SK-N-SH treated with all-trans-retinoic acid at 6 μM for 48 hours (cell line): ENCODE measurements around the gene ATF5.

Experiments
- ARNTL ChIP-seq: fragments of 450-650 bp; formaldehyde crosslinking; IDR thresholded peaks from 2 replicates; pipeline ENCODE4 v1.5.0; 2020; ENCODE audit warnings: low read depth, mild to moderate bottlenecking, moderate library complexity, borderline replicate concordance
- ESRRG ChIP-seq: fragments of 250-450 bp; sonication (Bioruptor Pico); IDR thresholded peaks from 2 replicates; pipeline ENCODE4 v1.6.1; 2021; ENCODE audit warnings: mild to moderate bottlenecking
- GLIS3 ChIP-seq: fragments of 250-450 bp; sonication (Bioruptor Pico); IDR thresholded peaks from 2 replicates; pipeline ENCODE4 v1.5.0; 2020; ENCODE audit warnings: mild to moderate bottlenecking, moderate library complexity
- RARB ChIP-seq: fragments of 250-450 bp; sonication (Bioruptor Pico); IDR thresholded peaks from 2 replicates; pipeline ENCODE4 v1.8.0; 2021; ENCODE audit warnings: mild to moderate bottlenecking, moderate library complexity
- SNAI2 ChIP-seq: fragments of 250-450 bp; sonication (Bioruptor Pico); IDR thresholded peaks from 2 replicates; pipeline ENCODE4 v1.5.0; 2020; ENCODE audit warnings: mild to moderate bottlenecking, moderate library complexity
- TOX ChIP-seq: fragments of 250-450 bp; sonication (Bioruptor Pico); IDR thresholded peaks from 2 replicates; pipeline ENCODE4 v1.8.0; 2021; ENCODE audit warnings: mild to moderate bottlenecking, moderate library complexity, borderline replicate concordance
- ZFP30 ChIP-seq: fragments of 450-650 bp; formaldehyde crosslinking; IDR thresholded peaks from 2 replicates; pipeline ENCODE4 v1.5.0; 2022; ENCODE audit warnings: mild to moderate bottlenecking, moderate library complexity
- ZNF70 ChIP-seq: fragments of 450-650 bp; formaldehyde crosslinking; IDR thresholded peaks from 2 replicates; pipeline ENCODE4 v1.5.0; 2020; ENCODE audit warnings: mild to moderate bottlenecking, moderate library complexity
- TF ChIP-seq, protein P1 (sequence below): fragments of 250-450 bp; sonication (Bioruptor Pico); IDR thresholded peaks from 2 replicates; pipeline ENCODE4 v1.5.0; 2020; ENCODE audit warnings: mild to moderate bottlenecking, moderate library complexity
- TF ChIP-seq, protein P2 (sequence below): fragments of 250-450 bp; sonication (Bioruptor Pico); IDR thresholded peaks from 2 replicates; pipeline ENCODE4 v1.5.1; 2020; ENCODE audit warnings: low read depth, mild to moderate bottlenecking, moderate library complexity
- TF ChIP-seq, protein P3 (sequence below): fragments of 250-450 bp; sonication (Bioruptor Pico); IDR thresholded peaks from 2 replicates; pipeline ENCODE4 v1.8.0; 2020; ENCODE audit warnings: mild to moderate bottlenecking, moderate library complexity, borderline replicate concordance
- TF ChIP-seq, protein P4 (sequence below): fragments of 250-450 bp; sonication (Bioruptor Pico); IDR thresholded peaks from 2 replicates; pipeline ENCODE4 v1.5.1; 2021; ENCODE audit warnings: mild to moderate bottlenecking, moderate library complexity

DNA sequence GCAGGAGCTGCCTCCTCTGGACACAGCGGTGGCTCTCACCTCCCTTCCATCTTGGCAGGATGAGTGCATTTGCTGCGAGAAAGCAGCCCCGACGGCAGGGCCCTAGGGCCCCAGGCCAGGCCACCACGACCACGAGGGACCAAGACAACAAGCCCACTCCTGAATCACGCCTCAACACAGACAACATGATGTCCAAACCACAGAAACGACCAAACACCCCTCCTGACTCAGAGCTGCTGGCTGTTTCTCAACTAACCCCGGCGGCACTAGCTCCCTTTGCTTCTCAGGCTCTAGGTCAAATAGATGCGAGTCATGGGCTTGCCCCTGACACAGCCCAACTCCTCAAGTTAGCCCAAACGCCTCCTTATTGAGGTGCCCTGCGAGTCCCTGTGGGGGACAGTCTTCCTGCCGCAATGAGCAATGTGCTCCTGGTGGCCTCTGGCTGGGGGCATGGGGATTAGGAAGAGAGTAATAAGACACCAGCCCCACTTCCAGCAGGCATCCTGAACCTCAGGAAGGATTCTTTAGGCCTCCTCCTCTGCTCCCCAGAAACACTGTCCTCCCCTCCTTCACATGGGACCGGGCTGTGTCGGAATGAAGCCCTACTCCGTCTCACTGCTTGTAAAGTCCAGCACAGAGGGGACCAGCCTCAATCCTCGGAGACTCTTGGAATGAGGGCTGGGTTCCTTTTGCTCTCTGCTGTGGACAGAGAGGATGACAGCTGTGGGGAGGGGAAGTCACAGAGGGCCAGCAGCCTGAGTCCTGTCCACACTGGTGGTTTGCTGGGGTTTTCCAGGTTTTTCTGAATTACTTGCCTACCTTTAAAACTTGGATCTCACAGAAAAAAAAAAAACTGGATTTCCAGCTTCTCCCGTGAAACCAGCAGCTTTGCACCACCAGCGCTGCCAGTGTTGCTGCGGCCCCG is 6.9 kb upstream of the ATF5 start:
- TF ChIP-seq, protein P1, sequence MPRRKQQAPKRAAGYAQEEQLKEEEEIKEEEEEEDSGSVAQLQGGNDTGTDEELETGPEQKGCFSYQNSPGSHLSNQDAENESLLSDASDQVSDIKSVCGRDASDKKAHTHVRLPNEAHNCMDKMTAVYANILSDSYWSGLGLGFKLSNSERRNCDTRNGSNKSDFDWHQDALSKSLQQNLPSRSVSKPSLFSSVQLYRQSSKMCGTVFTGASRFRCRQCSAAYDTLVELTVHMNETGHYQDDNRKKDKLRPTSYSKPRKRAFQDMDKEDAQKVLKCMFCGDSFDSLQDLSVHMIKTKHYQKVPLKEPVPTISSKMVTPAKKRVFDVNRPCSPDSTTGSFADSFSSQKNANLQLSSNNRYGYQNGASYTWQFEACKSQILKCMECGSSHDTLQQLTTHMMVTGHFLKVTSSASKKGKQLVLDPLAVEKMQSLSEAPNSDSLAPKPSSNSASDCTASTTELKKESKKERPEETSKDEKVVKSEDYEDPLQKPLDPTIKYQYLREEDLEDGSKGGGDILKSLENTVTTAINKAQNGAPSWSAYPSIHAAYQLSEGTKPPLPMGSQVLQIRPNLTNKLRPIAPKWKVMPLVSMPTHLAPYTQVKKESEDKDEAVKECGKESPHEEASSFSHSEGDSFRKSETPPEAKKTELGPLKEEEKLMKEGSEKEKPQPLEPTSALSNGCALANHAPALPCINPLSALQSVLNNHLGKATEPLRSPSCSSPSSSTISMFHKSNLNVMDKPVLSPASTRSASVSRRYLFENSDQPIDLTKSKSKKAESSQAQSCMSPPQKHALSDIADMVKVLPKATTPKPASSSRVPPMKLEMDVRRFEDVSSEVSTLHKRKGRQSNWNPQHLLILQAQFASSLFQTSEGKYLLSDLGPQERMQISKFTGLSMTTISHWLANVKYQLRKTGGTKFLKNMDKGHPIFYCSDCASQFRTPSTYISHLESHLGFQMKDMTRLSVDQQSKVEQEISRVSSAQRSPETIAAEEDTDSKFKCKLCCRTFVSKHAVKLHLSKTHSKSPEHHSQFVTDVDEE (CRISPR knock-in tag) = no peak
- TF ChIP-seq GLIS3 = no peak
- TF ChIP-seq ARNTL (CRISPR knock-in tag) = no peak
- TF ChIP-seq ESRRG (CRISPR knock-in tag) = no peak
- TF ChIP-seq, protein P2, sequence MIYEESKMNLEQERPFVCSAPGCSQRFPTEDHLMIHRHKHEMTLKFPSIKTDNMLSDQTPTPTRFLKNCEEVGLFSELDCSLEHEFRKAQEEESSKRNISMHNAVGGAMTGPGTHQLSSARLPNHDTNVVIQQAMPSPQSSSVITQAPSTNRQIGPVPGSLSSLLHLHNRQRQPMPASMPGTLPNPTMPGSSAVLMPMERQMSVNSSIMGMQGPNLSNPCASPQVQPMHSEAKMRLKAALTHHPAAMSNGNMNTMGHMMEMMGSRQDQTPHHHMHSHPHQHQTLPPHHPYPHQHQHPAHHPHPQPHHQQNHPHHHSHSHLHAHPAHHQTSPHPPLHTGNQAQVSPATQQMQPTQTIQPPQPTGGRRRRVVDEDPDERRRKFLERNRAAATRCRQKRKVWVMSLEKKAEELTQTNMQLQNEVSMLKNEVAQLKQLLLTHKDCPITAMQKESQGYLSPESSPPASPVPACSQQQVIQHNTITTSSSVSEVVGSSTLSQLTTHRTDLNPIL = no peak
- TF ChIP-seq ZNF70 (CRISPR knock-in tag) = no peak
- TF ChIP-seq RARB (CRISPR knock-in tag) = no peak
- TF ChIP-seq TOX = no peak
- TF ChIP-seq, protein P3, sequence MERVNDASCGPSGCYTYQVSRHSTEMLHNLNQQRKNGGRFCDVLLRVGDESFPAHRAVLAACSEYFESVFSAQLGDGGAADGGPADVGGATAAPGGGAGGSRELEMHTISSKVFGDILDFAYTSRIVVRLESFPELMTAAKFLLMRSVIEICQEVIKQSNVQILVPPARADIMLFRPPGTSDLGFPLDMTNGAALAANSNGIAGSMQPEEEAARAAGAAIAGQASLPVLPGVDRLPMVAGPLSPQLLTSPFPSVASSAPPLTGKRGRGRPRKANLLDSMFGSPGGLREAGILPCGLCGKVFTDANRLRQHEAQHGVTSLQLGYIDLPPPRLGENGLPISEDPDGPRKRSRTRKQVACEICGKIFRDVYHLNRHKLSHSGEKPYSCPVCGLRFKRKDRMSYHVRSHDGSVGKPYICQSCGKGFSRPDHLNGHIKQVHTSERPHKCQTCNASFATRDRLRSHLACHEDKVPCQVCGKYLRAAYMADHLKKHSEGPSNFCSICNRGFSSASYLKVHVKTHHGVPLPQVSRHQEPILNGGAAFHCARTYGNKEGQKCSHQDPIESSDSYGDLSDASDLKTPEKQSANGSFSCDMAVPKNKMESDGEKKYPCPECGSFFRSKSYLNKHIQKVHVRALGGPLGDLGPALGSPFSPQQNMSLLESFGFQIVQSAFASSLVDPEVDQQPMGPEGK (CRISPR knock-in tag) = no peak
- TF ChIP-seq, protein P4, sequence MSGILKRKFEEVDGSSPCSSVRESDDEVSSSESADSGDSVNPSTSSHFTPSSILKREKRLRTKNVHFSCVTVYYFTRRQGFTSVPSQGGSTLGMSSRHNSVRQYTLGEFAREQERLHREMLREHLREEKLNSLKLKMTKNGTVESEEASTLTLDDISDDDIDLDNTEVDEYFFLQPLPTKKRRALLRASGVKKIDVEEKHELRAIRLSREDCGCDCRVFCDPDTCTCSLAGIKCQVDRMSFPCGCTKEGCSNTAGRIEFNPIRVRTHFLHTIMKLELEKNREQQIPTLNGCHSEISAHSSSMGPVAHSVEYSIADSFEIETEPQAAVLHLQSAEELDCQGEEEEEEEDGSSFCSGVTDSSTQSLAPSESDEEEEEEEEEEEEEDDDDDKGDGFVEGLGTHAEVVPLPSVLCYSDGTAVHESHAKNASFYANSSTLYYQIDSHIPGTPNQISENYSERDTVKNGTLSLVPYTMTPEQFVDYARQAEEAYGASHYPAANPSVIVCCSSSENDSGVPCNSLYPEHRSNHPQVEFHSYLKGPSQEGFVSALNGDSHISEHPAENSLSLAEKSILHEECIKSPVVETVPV (CRISPR knock-in tag) = no peak
- TF ChIP-seq SNAI2 (CRISPR knock-in tag) = no peak
- no peak for TF ChIP-seq ZFP30 (CRISPR knock-in tag)
